GM12878 (cell line): ENCODE measurements around the gene GRK7.

Experiments
- RCOR1 ChIP-seq: conservative IDR thresholded peaks from 2 replicates; pipeline ENCODE4 v1.6.1; 2012; ENCODE audit warnings: low read depth, low read length, improper control_type of control experiment
- SUZ12 ChIP-seq: fragments of 200-600 bp; sonication (generic); IDR thresholded peaks from one replicate; pipeline ENCODE4 v1.6.1; 2018; ENCODE audit warnings: antibody characterized with exemption, mild to moderate bottlenecking; ENCODE audit not compliant: unreplicated experiment

GRCh38 chr3:141796081-141796888, 33.1 kb downstream of the GRK7 start:
- no peak for TF ChIP-seq SUZ12
- TF ChIP-seq RCOR1: no peak
